Endodermal cell (in vitro differentiated cells): ENCODE data around the gene PPP2R1B. TPM values are rescaled to one million over a fixed set of nuclear protein-coding genes. Genes with fewer than 3 reads are reported as not detected.

Experiments used
- DNase-seq: peaks from one replicate; pipeline ENCODE4 v3.0.0-alpha.2; 2017
- H3K27ac ChIP-seq: 2 replicates; pipeline ENCODE4 v1.5.1; 2013; ENCODE audit warnings: mild to moderate bottlenecking, low read depth, low read length, moderate library complexity
- H3K27me3 ChIP-seq: 2 replicates; pipeline ENCODE4 v1.6.1; 2013; ENCODE audit warnings: mild to moderate bottlenecking, low read length, moderate library complexity; ENCODE audit not compliant: insufficient read depth, control insufficient read depth, poor library complexity, severe bottlenecking
- H3K36me3 ChIP-seq: 2 replicates; pipeline ENCODE4 v1.7.0; 2013; ENCODE audit warnings: mild to moderate bottlenecking, low read length, moderate library complexity; ENCODE audit not compliant: control insufficient read depth, insufficient read depth
- H3K4me1 ChIP-seq: one replicate; pipeline ENCODE4 v1.7.0; 2013; ENCODE audit warnings: low read length; ENCODE audit not compliant: control insufficient read depth, insufficient read depth
- H3K4me3 ChIP-seq: 2 replicates; pipeline ENCODE4 v1.5.1; 2013; ENCODE audit warnings: mild to moderate bottlenecking, low read length, moderate library complexity
- H3K9ac ChIP-seq: 2 replicates; pipeline ENCODE4 v1.6.1; 2013; ENCODE audit warnings: mild to moderate bottlenecking, low read length, moderate library complexity; ENCODE audit not compliant: poor library complexity, severe bottlenecking; ENCODE audit errors: extremely low read depth
- H3K9me3 ChIP-seq: 2 replicates; pipeline ENCODE4 v1.6.1; 2013; ENCODE audit warnings: mild to moderate bottlenecking, low read length, moderate library complexity; ENCODE audit not compliant: control insufficient read depth
- H3K27ac Mint-ChIP-seq: 2 replicates; pipeline ENCODE4 v1.8.0; 2020; ENCODE audit warnings: mixed read lengths
- H3K27me3 Mint-ChIP-seq: 2 replicates; pipeline ENCODE4 v1.8.0; 2021; ENCODE audit warnings: mild to moderate bottlenecking, mixed read lengths; ENCODE audit not compliant: insufficient read depth
- H3K36me3 Mint-ChIP-seq: 2 replicates; pipeline ENCODE4 v1.8.0; 2020; ENCODE audit warnings: low read depth, mixed read lengths
- H3K4me1 Mint-ChIP-seq: 2 replicates; pipeline ENCODE4 v1.8.0; 2020; ENCODE audit warnings: mixed read lengths
- H3K4me3 Mint-ChIP-seq: 2 replicates; pipeline ENCODE4 v1.8.0; 2020; ENCODE audit warnings: mild to moderate bottlenecking, moderate library complexity, mixed read lengths
- H3K9me3 Mint-ChIP-seq: 2 replicates; pipeline ENCODE4 v1.8.0; 2020; ENCODE audit warnings: mild to moderate bottlenecking, mixed read lengths
- WGBS, 2 experiments: methylation state at CpG; one replicate each; pipeline versions ENCODE4 v1.1.5 to v1.1.7; 2013; ENCODE audit warnings: missing lambda C conversion rate in 2 of 2, mixed read lengths in 1 of 2; ENCODE audit not compliant: insufficient coverage in 1 of 2, insufficient read length in 1 of 2; 5-methylcytosine and 5-hydroxymethylcytosine counted together
- total RNA-seq, 2 donors: library from RNA; stranded (reverse); fragmentation: NEBNext Ultra II Directional in 1 of 2; extraction: Animal tissue kit (Norgen Biotek cat#: 25700) in 1 of 2; gene quantifications; 2 replicates in 1 of 2; 3 replicates in 1 of 2; pipeline ENCODE4 v1.2.1, GENCODE V29; 2021
- TF ChIP-seq, protein P1 (sequence below): fragments of 200-600 bp; sonication (generic); conservative IDR thresholded peaks from 2 replicates; pipeline ENCODE4 v1.5.0; 2021; ENCODE audit warnings: antibody characterized with exemption, mild to moderate bottlenecking

PPP2R1B gene
- total RNA-seq, 2 donors from 2014 or later: 70.0 to 89.7 TPM

DNA sequence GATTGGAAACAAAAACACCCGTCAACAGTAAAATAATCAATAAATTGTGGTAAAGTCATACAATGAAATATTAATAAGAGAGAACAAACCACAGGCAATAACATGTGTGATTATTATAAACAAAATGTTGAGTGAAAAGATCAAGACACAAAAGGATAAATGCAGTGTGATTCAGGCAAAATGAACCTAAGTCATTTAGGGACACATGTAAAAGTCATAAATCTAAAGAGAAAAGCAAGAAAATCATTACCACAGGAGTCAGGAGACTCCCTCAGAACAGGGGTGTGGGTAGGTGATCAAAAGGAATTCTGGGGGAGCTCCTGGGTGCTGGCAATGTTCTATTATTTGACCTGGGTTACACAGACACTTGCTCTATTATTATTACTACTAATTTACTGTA is 47.9 kb upstream of the PPP2R1B start:
- no peak overlapping the region for H3K27ac ChIP-seq
- H3K36me3 Mint-ChIP-seq: peaks cover 11% of the 10 kb centered on the region
- TF ChIP-seq, protein P1, sequence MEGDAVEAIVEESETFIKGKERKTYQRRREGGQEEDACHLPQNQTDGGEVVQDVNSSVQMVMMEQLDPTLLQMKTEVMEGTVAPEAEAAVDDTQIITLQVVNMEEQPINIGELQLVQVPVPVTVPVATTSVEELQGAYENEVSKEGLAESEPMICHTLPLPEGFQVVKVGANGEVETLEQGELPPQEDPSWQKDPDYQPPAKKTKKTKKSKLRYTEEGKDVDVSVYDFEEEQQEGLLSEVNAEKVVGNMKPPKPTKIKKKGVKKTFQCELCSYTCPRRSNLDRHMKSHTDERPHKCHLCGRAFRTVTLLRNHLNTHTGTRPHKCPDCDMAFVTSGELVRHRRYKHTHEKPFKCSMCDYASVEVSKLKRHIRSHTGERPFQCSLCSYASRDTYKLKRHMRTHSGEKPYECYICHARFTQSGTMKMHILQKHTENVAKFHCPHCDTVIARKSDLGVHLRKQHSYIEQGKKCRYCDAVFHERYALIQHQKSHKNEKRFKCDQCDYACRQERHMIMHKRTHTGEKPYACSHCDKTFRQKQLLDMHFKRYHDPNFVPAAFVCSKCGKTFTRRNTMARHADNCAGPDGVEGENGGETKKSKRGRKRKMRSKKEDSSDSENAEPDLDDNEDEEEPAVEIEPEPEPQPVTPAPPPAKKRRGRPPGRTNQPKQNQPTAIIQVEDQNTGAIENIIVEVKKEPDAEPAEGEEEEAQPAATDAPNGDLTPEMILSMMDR: no peak

DNA sequence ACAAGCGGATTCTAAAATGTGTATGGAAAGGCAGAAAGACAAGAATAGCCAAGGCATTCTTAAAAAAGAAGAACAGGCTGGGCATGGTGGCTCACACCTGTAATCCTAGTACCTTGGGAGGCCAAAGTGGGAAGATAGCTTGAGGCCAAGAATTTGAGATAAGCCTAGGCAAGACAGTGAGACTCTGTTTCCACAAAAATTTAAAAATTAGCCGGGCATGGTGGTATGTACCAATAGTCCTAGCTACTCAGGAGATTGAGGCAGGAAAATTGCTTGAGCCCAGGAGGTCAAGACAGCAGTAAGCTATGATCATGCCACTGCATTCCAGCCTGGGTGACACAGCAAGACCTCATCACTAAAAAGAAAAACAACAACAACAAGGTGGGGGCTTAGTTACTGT is 46.0 kb upstream of the PPP2R1B start:
- H3K9me3 ChIP-seq: peaks cover 4% of the 10 kb centered on the region
- no peak for DNase-seq
- no peak overlapping the region for H3K27ac ChIP-seq
- H3K27me3 ChIP-seq: no peaks in the 10 kb centered on the region
- Mint-ChIP-seq H3K4me3 (no peak overlapping the region), H3K27me3 (no peaks in the 10 kb centered on the region), H3K27ac (no peak overlapping the region), H3K36me3 (peaks cover 7% of the 10 kb centered on the region), H3K9me3 (no peaks in the 10 kb centered on the region), H3K4me1 (peaks cover 6% of the 10 kb centered on the region)
- TF ChIP-seq, protein P1: no peak
- H3K36me3 ChIP-seq: no peaks in the 10 kb centered on the region
- no peak overlapping the region for H3K9ac ChIP-seq
- no peaks in the 10 kb centered on the region for H3K4me1 ChIP-seq
- WGBS, 2 experiments: 82 to 96% methylated on average over 2 of the region's 2 CpGs
- H3K4me3 ChIP-seq: no peak overlapping the region

More for the DNA sequence above, 47.9 kb upstream of the PPP2R1B start:
- no peaks in the 10 kb centered on the region for H3K4me1 ChIP-seq
- no CpG with 5 or more reads among the region's 1 CpG for WGBS, 2 experiments
- Mint-ChIP-seq H3K9me3 (no peaks in the 10 kb centered on the region), H3K4me3 (no peak overlapping the region), H3K27me3 (no peaks in the 10 kb centered on the region), H3K4me1 (no peaks in the 10 kb centered on the region), H3K27ac (no peak overlapping the region)
- H3K36me3 ChIP-seq: no peaks in the 10 kb centered on the region
- no peak overlapping the region for H3K4me3 ChIP-seq
- H3K27me3 ChIP-seq: no peaks in the 10 kb centered on the region
- DNase-seq: no peak
- H3K9me3 ChIP-seq: peaks cover 4% of the 10 kb centered on the region
- H3K9ac ChIP-seq: no peak overlapping the region

DNA sequence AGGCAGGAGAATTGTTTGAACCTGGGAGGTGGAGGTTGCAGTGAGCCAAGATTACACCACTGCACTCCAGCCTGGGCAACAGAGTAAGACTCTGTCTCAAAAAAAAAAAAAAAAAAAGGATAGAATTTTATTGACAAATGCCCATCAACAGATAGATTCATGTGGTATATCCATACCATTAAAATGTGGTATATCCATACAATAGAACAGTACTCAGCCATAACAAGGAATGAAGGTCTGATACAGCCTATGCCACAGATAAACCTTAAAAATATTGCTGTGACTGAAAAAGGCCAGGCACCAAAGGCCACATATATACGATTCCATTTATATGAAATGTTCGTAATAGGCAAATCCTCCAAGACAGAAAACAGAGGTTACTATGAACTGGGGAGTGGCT is 45.3 kb upstream of the PPP2R1B start:
- Mint-ChIP-seq H3K36me3 (peaks cover 6% of the 10 kb centered on the region), H3K27me3 (no peaks in the 10 kb centered on the region), H3K27ac (no peak overlapping the region), H3K4me1 (peaks cover 6% of the 10 kb centered on the region), H3K9me3 (no peaks in the 10 kb centered on the region), H3K4me3 (no peak overlapping the region)
- DNase-seq: no peak
- TF ChIP-seq, protein P1: no peak
- Histone ChIP-seq H3K9me3 (peaks cover 4% of the 10 kb centered on the region), H3K27me3 (no peaks in the 10 kb centered on the region), H3K9ac (no peak overlapping the region), H3K36me3 (no peaks in the 10 kb centered on the region), H3K27ac (no peak overlapping the region), H3K4me3 (no peak overlapping the region), H3K4me1 (no peaks in the 10 kb centered on the region)
- WGBS, 2 experiments: 95% methylated on average over 2 of the region's 2 CpGs; no CpG with 5 or more reads in 1 of the 2 experiments
